Activated CD4-positive, alpha-beta T cell treated with anti-CD3 and anti-CD28 coated beads, Interleukin-2, amount 10 ng/mL, durations not matched to agents 7 days and 5 days (primary cell): ENCODE data around the gene MCM5. TPM values are rescaled to one million over a fixed set of nuclear protein-coding genes. Genes with fewer than 3 reads are reported as not detected.
"Not testable (repeated sequence)": the region's sequence is repeated elsewhere in the genome, so short reads cannot be mapped to it uniquely, and the experiment has no call there.

Experiments used
- CTCF ChIA-PET: fragments of 350-600 bp; sonication (Branson Sonifier 250); formaldehyde crosslinking; loops from one replicate; lab custom pipeline; 2021; ENCODE audit warnings: antibody characterized with exemption; lab: Charles Lee
- POLR2A ChIA-PET: fragments of 350-600 bp; sonication (Branson Sonifier 250); formaldehyde crosslinking; loops from one replicate; lab custom pipeline; 2021; ENCODE audit warnings: antibody characterized with exemption; lab: Charles Lee
- DNase-seq: peaks from one replicate; pipeline ENCODE4 v3.0.0-alpha.2; 2020
- H3K27ac Mint-ChIP-seq: one replicate; pipeline ENCODE4 v1.8.0; 2021; ENCODE audit warnings: mild to moderate bottlenecking, moderate library complexity, mixed read lengths
- H3K27me3 Mint-ChIP-seq: one replicate; pipeline ENCODE4 v1.8.0; 2021; ENCODE audit warnings: mixed read lengths
- H3K36me3 Mint-ChIP-seq: one replicate; pipeline ENCODE4 v1.8.0; 2021; ENCODE audit warnings: low read depth, mixed read lengths
- H3K4me1 Mint-ChIP-seq: one replicate; pipeline ENCODE4 v1.8.0; 2021; ENCODE audit warnings: mixed read lengths
- H3K4me3 Mint-ChIP-seq: one replicate; pipeline ENCODE4 v1.8.0; 2021; ENCODE audit warnings: mild to moderate bottlenecking, moderate library complexity, mixed read lengths
- H3K9me3 Mint-ChIP-seq: one replicate; pipeline ENCODE4 v1.8.0; 2021; ENCODE audit warnings: mixed read lengths
- total RNA-seq, 2 experiments: library from RNA; stranded (reverse); gene quantifications; one replicate each; pipeline ENCODE4 v1.2.3, GENCODE V29; 2021

MCM5 gene
- total RNA-seq, result 100 to 1,000 TPM; 208 to 233 TPM

DNA sequence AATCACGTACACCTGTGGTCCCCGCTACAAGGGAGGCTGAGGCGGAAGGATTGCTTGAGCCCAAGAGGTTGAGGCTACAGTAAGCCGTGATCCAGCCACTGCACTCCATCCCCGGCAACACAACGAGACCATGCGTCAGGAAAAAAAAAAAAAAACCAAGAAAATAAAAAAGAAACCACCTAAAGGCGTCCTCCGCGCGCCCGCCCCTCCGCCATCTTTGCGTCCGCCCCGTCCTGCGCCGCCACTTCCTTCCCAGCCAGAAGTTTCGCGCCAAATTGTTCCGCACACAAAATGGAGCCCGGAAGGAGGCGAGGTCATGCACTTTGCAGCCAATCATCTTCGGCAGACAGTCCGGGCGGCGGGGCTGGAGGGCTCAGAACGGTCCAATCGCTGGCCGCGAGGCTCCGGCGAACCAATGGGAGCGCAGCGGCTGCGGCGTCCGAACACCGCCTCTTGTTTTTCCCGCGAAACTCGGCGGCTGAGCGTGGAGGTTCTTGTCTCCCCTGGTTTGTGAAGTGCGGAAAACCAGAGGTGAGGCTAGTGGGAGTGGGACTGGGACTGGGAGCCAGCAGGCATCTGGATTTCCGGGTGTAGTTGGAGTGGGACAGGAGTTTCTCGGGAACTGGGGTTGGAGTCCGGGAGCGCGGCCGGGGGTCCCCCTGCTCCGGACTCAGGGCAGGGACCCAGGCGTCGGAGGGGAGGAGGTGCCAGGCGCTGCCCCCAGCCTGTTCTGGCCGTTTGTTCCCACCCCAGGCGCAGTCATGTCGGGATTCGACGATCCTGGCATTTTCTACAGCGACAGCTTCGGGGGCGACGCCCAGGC is at the start of gene MCM5:
Gene MCM5 (plus strand): TSS at position 463 of the 823 bp plus-strand sequence. CDS start 299 bp downstream, at position 762.
- peaks cover 2% of the 10 kb centered on the region for H3K9me3 Mint-ChIP-seq
- peaks cover 34% of the 10 kb centered on the region for H3K36me3 Mint-ChIP-seq
- peak; percentile 99 for DNase-seq
- POLR2A ChIA-PET, result no interaction called here
- peaks cover 48% of the 10 kb centered on the region for H3K4me1 Mint-ChIP-seq
- H3K27me3 Mint-ChIP-seq, result no peaks in the 10 kb centered on the region
- peak within 1 kb of the TSS; percentile 97 for H3K4me3 Mint-ChIP-seq
- CTCF ChIA-PET, result interaction anchor here (1.6 kb wide), 1 partner anchor 10 kb away, joined by 4 read pairs; no protein-coding TSS in a partner anchor
- peak within 1 kb of the TSS; percentile 99 for H3K27ac Mint-ChIP-seq

DNA sequence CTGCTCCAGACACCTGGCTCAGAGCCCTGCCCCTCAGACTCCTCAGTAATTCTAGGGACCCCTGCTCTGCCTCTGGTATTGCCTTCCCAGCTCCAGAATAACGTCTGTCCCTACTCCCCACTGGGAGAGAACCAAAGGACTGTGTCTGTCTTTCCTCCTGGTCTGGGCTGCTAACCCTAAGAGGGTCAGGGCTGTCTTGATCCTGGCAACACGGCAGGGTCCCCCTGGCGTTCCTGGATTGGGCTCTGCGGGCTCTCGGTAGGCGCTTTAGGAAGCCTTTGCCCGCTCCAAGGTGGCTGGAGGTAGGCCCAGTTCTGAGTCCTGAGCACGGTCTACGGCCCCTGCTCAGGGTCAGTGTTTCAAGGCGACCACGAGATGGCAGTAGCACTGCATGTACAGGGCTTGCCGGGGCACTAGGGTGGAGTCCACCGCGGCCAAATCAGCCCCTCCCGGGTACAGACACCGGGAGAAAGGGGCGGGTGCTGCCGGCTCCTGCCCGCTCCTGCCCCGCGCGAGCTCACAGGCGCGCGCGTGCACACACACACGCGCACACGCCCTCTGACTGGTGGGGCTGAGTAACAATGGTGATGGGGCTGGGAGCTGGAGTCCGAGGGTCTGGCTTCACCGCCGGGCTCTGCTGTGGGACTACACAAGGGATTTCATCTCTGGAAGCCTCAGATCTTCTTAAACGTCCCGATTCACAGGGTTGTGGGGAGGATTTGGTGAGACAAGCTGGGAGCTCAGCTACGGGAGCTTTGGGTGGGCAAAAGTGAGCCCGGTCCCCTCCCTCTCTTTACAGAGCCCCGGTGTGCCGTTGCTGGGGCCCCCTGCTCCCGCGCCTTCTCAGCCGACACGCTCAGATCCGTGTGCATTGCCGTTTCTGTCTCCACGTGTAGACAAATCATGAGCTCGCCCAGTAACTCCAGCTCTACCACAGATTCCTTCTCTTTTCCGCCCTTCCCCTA is 49.1 kb upstream of the MCM5 start:
- Mint-ChIP-seq H3K9me3 (no peaks in the 10 kb centered on the region), H3K27ac (peak overlapping the region; percentile 69), H3K4me1 (peaks cover 23% of the 10 kb centered on the region), H3K36me3 (no peaks in the 10 kb centered on the region), H3K27me3 (peaks cover 11% of the 10 kb centered on the region), H3K4me3 (peak overlapping the region; percentile 71)
- POLR2A ChIA-PET, result no interaction called here
- peak; percentile 89 for DNase-seq
- CTCF ChIA-PET, result interaction anchor here (0.6 to 2.3 kb wide), 15 partner anchors 9 to 715 kb away, joined by 3 to 9 read pairs (median 3); no protein-coding TSS in a partner anchor

DNA sequence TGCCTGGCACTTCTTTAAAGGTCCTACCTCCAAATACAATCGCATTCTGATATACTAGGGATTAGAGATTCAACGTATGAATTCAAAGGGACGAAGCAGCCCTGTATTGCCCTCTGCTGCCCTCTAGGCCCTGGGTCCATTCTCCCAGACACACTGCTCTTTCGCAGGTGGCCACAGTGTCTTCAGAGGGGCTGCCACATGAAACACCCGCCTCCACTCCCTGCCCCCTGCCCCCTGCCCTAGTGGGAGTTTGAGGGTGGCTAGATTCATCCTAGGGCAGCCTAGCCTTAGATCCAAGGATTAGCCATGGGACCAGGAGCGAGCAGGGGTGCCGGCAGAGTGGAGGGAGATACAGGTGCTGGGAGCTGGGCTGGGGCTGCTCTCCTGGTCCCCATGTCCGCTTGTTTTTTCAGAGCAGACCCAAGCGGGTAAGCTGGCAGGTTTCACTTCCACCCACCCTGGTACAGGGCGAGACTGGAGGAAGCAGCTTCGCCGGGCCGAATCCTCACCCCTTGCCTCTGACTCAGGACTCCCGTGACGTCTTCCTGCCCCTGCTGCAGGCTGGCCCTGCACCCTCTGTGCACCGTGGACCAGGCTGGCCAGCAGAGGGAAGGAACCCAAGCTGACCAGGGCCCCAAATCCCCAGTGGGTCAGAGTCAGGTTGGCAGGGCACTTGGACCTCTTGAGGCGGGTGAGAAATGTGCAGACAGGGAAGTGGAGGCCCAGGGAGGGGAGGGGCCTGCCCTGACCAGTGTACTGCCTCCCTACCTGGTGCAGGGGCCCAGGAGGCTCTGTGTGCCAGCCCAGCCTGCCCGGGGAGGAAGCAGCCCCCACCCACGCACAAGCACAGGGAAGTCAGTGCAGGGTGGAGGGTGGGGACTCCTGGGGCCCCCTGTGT is 47.5 kb upstream of the MCM5 start:
- ChIA-PET POLR2A (no interaction called here), CTCF (interaction anchor here (1.0 to 1.7 kb wide), 2 partner anchors 18 to 274 kb away, joined by 4 to 6 read pairs; no protein-coding TSS in a partner anchor)
- Mint-ChIP-seq H3K36me3 (no peaks in the 10 kb centered on the region), H3K4me1 (peaks cover 23% of the 10 kb centered on the region), H3K27me3 (peaks cover 15% of the 10 kb centered on the region), H3K4me3 (no peak overlapping the region), H3K9me3 (no peaks in the 10 kb centered on the region), H3K27ac (peak overlapping the region; percentile 80)
- peak; percentile 22 for DNase-seq

DNA sequence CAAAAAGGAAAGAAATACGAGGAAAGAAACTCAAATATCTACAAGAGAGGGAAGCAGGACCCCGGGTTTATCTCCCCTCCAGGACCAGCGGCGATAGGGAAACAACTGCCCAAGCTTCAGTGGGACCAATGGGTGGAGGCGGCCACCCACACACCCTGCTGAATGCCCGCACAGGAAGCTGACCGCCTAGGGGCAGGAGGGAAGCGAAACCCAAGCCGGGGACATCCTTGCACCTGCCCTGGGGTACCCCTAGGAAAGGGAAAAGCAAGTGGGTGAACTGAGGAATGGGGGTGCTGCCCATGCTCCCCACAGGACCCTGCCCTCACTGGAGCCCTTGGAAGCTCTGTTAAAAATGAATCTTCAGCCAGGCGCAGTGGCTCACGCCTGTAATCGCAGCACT is 46.6 kb upstream of the MCM5 start:
- CTCF ChIA-PET, result interaction anchor here (0.5 to 1.7 kb wide), 3 partner anchors 18 to 273 kb away, joined by 3 to 6 read pairs (median 4); no protein-coding TSS in a partner anchor
- H3K27me3 Mint-ChIP-seq, result peaks cover 17% of the 10 kb centered on the region
- no peaks in the 10 kb centered on the region for H3K36me3 Mint-ChIP-seq
- H3K9me3 Mint-ChIP-seq, result no peaks in the 10 kb centered on the region
- POLR2A ChIA-PET, result interaction anchor here (0.7 kb wide), 1 partner anchor 122 kb away, joined by 9 read pairs; no protein-coding TSS in a partner anchor
- no peak overlapping the region for H3K27ac Mint-ChIP-seq
- DNase-seq, result no peak
- H3K4me1 Mint-ChIP-seq, result peaks cover 23% of the 10 kb centered on the region
- no peak overlapping the region for H3K4me3 Mint-ChIP-seq

DNA sequence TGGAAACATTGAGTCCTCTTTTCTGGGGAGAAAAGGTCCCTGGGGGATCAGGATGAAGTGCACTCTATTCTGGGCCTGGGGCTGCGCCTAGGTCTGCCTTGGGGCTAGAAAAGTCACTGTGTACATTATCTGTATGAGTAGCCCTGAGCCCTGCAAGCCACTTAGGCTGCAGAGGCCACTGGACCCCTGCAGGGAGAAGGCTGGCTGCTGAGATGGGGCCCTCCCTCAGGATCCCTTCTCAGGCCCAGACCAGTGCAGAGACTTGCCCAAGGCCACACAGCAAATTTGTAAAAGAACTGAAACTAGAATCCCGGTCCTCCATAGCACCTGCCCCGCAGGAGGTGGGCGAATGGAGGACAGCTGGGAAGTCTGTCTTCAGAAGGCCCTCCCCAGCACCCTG is 45.9 kb upstream of the MCM5 start:
- ChIA-PET CTCF (interaction anchor here (1.0 to 1.7 kb wide), 2 partner anchors 228 to 272 kb away, joined by 3 to 6 read pairs; no protein-coding TSS in a partner anchor), POLR2A (no interaction called here)
- no peak for DNase-seq
- Mint-ChIP-seq H3K27me3 (peaks cover 17% of the 10 kb centered on the region), H3K9me3 (no peaks in the 10 kb centered on the region), H3K27ac (no peak overlapping the region), H3K4me3 (no peak overlapping the region), H3K4me1 (peaks cover 23% of the 10 kb centered on the region), H3K36me3 (no peaks in the 10 kb centered on the region)

DNA sequence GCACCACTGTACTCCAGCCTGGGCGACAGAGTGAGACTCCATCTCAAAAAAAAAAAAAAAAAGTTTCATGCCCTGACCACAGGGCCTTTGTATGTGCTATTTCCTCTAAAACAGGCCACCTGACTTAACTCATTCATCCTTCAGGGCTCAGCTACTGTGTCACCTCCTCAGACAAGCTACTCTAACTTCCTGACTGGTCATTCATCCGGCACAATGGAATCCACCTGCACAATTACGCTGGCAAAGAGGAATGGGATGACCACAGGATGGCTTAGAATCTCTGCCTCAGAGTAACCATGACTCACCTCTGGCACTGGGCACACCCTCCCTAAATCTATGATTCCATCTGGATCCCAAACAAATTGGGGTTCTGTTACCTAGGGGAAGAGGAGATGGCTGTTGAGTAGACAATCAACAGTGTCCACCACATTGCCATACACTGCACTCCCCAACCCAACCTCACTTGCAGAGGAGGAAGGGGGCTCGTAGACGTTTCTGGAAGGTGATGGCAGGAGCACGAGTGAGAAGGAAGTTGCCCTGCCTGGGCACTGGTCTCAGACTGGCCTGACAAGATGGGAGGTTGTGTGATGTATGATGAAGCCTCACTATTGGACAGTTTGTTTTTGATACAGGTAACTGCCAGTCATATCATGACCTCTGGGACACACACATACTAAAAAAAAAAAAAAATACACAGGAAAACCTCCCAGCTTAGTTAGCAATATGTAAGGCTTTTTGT is 41.9 kb upstream of the MCM5 start:
- no peak for DNase-seq
- Mint-ChIP-seq H3K36me3 (no peaks in the 10 kb centered on the region), H3K27ac (no peak overlapping the region), H3K4me1 (peaks cover 2% of the 10 kb centered on the region), H3K4me3 (no peak overlapping the region), H3K27me3 (peaks cover 14% of the 10 kb centered on the region), H3K9me3 (no peaks in the 10 kb centered on the region)
- CTCF ChIA-PET, result interaction anchor here (0.8 to 1.5 kb wide), 2 partner anchors 10 to 367 kb away, joined by 3 to 4 read pairs; no protein-coding TSS in a partner anchor
- POLR2A ChIA-PET, result no interaction called here

DNA sequence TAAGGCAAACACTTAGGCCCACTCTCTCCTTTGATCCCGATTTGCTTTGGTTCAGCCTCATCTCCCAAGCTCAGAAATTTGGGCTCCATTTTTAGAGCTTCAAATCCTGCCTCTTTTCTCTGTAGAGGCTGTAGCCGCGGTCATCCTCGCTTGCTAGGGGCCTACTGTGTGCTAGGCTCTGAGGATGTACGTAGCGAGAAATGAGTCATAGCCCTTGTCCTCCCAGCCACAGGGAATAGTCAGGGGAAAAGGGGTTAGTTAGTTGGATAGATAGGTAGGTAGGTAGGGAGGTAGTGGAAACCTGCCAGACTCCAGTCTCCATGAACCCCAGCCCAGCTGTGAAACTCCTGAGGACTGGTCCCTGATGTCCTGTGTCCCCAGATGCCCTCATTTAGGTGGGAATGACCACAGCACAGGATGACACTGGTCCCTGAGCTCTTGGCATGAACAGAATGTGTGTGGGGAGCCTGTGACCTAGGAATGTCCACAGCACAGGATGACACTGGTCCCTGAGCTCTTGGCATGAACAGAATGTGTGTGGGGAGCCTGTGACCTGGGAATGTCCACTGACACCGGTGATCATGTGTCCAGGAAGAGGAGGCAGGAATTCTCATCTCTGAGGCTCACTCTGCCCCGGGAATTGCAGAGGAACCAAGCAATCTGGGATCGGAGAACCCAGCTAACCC is 40.4 kb upstream of the MCM5 start:
- Mint-ChIP-seq H3K4me1 (no peaks in the 10 kb centered on the region), H3K27me3 (peaks cover 14% of the 10 kb centered on the region), H3K9me3 (no peaks in the 10 kb centered on the region), H3K36me3 (no peaks in the 10 kb centered on the region), H3K27ac (no peak overlapping the region), H3K4me3 (no peak overlapping the region)
- ChIA-PET CTCF (interaction anchor here (1.5 to 1.7 kb wide), 2 partner anchors 8 to 9 kb away, joined by 4 to 6 read pairs; no protein-coding TSS in a partner anchor), POLR2A (no interaction called here)
- DNase-seq, result no peak

DNA sequence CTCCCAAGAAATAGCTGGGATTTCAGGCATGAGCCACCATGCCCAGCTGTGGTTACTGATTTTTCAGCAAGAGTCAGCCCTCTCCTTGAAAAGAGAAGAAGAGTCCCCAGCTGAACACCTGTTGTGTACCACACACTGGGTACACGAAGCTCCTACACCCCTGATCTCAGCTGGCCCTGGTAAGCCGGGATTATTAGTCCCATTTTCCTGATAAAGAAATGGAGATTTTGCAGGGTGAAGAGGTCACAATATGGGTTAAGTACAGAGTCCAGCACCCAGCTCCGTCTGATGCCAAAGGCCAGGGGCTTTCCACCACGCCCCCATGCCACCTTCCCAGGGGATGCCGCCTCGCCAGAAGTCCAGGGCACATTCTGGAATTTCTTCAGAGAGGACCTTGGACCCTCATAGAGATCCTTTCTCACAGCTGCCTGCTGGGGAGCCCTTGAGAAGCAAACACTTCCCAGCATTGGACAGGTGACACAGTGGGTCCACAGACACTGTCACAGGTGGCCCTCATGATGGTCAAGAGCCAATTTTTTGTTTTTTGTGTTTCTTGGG is 38.9 kb upstream of the MCM5 start:
- H3K27me3 Mint-ChIP-seq, result peaks cover 8% of the 10 kb centered on the region
- no peak overlapping the region for H3K4me3 Mint-ChIP-seq
- no peaks in the 10 kb centered on the region for H3K36me3 Mint-ChIP-seq
- no peak overlapping the region for H3K27ac Mint-ChIP-seq
- ChIA-PET CTCF (no interaction called here), POLR2A (no interaction called here)
- DNase-seq, result no peak
- no peaks in the 10 kb centered on the region for H3K9me3 Mint-ChIP-seq
- H3K4me1 Mint-ChIP-seq, result no peaks in the 10 kb centered on the region

DNA sequence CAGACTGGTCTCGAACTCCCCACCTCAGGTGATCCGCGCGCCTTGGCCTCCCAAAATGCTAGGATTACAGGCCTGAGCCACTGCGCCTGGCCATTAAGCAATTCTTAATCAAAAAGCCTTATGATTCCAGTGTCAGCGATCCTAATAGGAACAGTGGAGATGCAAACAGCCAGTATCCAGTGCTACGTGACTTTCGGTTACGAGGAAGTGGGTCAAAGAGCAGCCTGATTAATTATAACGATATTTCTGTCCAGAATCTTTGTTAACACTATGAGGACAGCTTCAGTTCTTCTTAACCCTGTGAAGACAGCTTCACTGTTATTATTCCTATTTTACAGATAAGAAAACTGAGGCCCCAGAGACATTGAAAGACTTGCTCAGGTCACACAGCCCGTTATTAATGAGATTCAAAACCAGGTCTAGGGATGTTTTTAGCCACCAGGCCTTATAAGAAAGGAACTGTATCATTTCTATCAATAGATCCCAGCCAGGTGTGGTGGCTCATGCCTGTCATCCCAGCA is 36.3 kb upstream of the MCM5 start:
- DNase-seq, result no peak
- Mint-ChIP-seq H3K4me3 (no peak overlapping the region), H3K4me1 (no peaks in the 10 kb centered on the region), H3K36me3 (no peaks in the 10 kb centered on the region), H3K27me3 (peaks cover 11% of the 10 kb centered on the region), H3K27ac (no peak overlapping the region), H3K9me3 (no peaks in the 10 kb centered on the region)
- ChIA-PET CTCF (interaction anchor here (1.4 kb wide), 1 partner anchor 13 kb away, joined by 9 read pairs; no protein-coding TSS in a partner anchor), POLR2A (no interaction called here)

DNA sequence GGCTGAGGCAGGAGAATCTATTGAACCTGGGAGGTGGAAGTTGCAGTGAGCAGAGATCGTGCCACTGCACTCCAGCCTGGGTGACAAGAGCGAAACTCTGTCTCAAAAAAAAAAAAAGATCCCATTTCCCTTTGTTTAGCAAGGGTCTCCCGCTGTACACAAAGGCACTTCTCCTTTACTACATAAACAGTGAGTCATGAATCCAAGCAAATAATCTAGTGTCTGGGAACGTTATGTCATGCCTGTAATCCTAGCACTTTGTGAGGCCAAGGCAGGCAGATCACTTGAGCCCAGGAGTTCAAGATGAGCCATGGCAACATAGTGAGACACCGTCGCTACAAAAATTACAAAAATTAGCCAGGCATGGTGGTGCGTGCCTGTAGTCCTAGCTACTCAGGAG is 35.7 kb upstream of the MCM5 start:
- CTCF ChIA-PET, H3K4me1 Mint-ChIP-seq, H3K36me3 Mint-ChIP-seq, DNase-seq, H3K4me3 Mint-ChIP-seq, POLR2A ChIA-PET, H3K9me3 Mint-ChIP-seq, H3K27ac Mint-ChIP-seq: not testable (repeated sequence)
- H3K27me3 Mint-ChIP-seq, result peaks cover 13% of the 10 kb centered on the region
